Right ventricle myocardium inferior (tissue), 1 donor: ENCODE measurements around the gene FBRS. TPM values are rescaled to one million over a fixed set of nuclear protein-coding genes. Genes with fewer than 3 reads are reported as not detected.

Experiments
- ATAC-seq: fragments of 200-7000 bp; cut with Tn5 transposase; one replicate; pipeline ENCODE4 v1.9.1; 2020; ENCODE audit warnings: mild to moderate bottlenecking, moderate library complexity
- DNase-seq: peaks from one replicate; pipeline ENCODE4 v3.0.0; 2021; ENCODE audit errors: missing footprints
- intact Hi-C: fragments of 100-400 bp; cut with DNase I; formaldehyde crosslinking; loops from one replicate; pipeline ENCODE4 v1.11.0; 2022
- total RNA-seq: library from RNA; stranded (reverse); fragmentation: NEBNext Ultra II Directional; extraction: Animal tissue kit (Norgen Biotek cat#: 25700); gene quantifications from one replicate; pipeline ENCODE4 v1.2.1, GENCODE V29; 2021
- donor health status: DM: no; HTN: yes; CAD: no; lungs with severe emphysema.

The FBRS gene
- total RNA-seq, 1 donor from 2014 or later = 31.0 TPM

DNA sequence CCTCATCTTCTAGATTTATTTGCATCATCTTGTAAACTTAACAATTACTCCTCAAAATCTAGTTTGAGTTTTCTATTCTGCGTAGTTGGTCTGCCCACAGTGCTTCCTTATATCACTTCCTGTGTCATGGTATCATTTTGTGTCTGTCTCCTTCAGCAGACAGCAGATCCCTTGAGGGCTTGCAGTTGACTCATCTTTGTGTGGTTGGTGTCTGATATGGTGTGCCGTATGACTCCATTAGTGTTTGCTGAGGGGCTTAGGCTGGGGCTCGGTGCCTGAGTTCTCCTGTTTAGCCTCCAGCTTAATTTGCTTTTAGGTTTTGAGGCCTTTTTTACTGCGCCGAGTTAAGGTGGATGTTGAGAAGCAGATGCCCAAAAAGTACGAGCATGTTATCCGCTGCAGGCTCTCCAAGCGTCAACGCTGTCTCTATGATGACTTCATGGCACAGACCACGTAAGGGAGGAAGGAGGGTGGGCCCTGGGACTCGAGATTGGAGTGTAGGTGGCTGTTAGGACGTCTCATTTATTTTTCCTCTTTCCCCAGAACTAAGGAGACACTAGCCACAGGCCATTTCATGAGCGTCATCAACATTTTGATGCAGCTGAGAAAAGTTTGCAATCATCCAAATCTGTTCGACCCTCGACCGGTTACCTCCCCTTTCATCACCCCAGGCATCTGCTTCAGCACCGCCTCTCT, 57.7 kb downstream of the FBRS start:
- ATAC-seq = no peak
- no peak for DNase-seq
- intact Hi-C loops = no loop called here

DNA sequence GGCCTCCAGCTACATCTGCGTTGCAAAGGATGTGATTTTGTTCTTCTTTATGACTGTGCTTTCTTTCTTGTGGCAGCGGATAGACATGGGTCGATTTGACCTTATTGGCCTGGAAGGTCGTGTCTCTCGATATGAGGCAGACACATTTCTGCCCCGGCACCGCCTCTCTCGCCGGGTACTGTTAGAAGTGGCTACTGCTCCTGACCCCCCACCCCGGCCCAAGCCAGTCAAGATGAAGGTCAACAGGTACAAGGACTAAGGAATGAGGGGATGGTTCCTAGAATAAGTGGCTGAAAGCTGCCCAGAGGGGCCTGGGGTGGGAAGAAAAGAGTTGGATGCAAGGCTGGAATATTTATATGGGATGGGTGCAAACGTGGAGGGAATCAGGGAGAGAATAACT, 61.9 kb downstream of the FBRS start:
- DNase-seq = no peak
- intact Hi-C loops = no loop called here
- no peak for ATAC-seq

Other genes starting within 250 kb of the FBRS start
- 35.2 TPM for gene DCTPP1, start 228.4 kb upstream of the FBRS start, total RNA-seq
- gene SEPHS2, start 212.6 kb upstream of the FBRS start, total RNA-seq = 29.3 TPM
- gene ITGAL, start 185.7 kb upstream of the FBRS start, total RNA-seq = 4.2 TPM
- gene ZNF768, start 131.9 kb upstream of the FBRS start, total RNA-seq = 73.8 TPM
- gene ZNF747, start 123.6 kb upstream of the FBRS start, total RNA-seq = 5.7 TPM
- gene ZNF764, start 100.1 kb upstream of the FBRS start, total RNA-seq = 10.0 TPM
- 12.2 TPM for gene ZNF688, start 86.7 kb upstream of the FBRS start, total RNA-seq
- gene ZNF785, start 72.7 kb upstream of the FBRS start, total RNA-seq = 7.6 TPM
- gene ZNF689, start 48.0 kb upstream of the FBRS start, total RNA-seq = 4.2 TPM
- 18.2 TPM for gene PRR14, start 7.5 kb upstream of the FBRS start, total RNA-seq
- gene SRCAP, start 40.7 kb downstream of the FBRS start, total RNA-seq = 39.7 TPM
- 12.6 TPM for gene PHKG2, start 90.0 kb downstream of the FBRS start, total RNA-seq
- gene CFAP119, start 103.6 kb downstream of the FBRS start, total RNA-seq = 0.89 TPM
- gene RNF40, start 103.9 kb downstream of the FBRS start, total RNA-seq = 42.6 TPM
- 17.4 TPM for gene ZNF629, start 128.8 kb downstream of the FBRS start, total RNA-seq
- 32.2 TPM for gene BCL7C, start 235.6 kb downstream of the FBRS start, total RNA-seq
- 8.7 TPM for gene CTF1, start 238.2 kb downstream of the FBRS start, total RNA-seq